Posterior vena cava (tissue), 2 donors: ENCODE results near the gene EDDM13. TPM values are rescaled to one million over a fixed set of nuclear protein-coding genes. Genes with fewer than 3 reads are reported as not detected.
"Not testable (repeated sequence)": the region's sequence is repeated elsewhere in the genome, so short reads cannot be mapped to it uniquely, and the experiment has no call there.

ENCODE experiments used
- DNase-seq: peaks from one replicate; pipeline ENCODE4 v3.0.0-alpha.2; 2020; ENCODE audit warnings: low spot score
- intact Hi-C, 2 donors: fragments of 100-400 bp; cut with DNase I; formaldehyde crosslinking; loops; one replicate each; pipeline versions ENCODE4 v1.14.1 to v1.14.2; 2022 to 2023
- long read RNA-seq, 2 donors: library from polyadenylated mRNA; unstranded; transcript quantifications; one replicate each; pipeline ENCODE4 v2.0.0, GENCODE V29; 2020 to 2021
- total RNA-seq, 2 donors: library from RNA; stranded (reverse); fragmentation: NEBNext Ultra II Directional; extraction: Animal tissue kit (Norgen Biotek cat#: 25700); gene quantifications; one replicate each; pipeline ENCODE4 v1.2.1, GENCODE V29; 2021
- donor health status: DM: yes; HTN: yes; CAD: no.
- donor health status: DM: yes; HTN: yes; CAD: no.

EDDM13 gene, protein sequence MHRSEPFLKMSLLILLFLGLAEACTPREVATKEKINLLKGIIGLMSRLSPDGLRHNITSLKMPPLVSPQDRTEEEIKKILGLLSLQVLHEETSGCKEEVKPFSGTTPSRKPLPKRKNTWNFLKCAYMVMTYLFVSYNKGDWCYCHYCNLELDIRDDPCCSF
- total RNA-seq: not detected
- long read RNA-seq, donor 1: 0 reads
- long read RNA-seq, donor 2: 0 reads

DNA sequence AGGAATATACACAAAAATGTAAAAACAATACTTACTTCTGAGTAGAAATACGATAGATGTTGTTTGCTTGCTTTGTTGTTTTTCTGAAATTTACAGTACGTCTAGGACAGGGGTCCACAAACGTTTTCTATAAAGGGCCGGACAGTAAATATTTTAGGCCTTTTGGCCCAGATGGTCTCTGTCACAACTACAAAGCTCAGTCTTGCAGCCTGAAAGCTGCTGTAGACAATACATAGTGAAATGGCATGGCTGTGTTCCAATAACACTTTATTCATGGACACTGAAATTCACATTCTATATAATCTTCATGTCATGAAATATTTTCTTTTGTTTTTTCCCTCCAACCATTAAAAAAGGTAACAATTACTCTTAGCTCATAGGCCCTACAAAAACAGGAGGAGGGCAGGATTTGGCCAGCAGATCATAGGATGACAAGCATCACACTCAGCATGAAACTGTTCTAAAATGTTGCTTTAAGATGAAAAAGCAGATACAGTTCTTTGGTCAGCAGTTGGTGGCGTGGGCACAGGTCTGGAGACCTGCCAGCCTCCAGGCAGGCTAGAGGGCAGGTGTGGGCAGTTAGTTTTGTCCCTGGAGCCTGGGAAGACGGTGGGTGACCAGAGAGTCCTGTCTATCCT, at the start of gene EDDM13:
Gene EDDM13 (plus strand): TSS at position 588 of the 638 bp plus-strand sequence. CDS start 87 bp downstream, outside the sequence.
- DNase-seq: no peak
- intact Hi-C loops: no loop called here

DNA sequence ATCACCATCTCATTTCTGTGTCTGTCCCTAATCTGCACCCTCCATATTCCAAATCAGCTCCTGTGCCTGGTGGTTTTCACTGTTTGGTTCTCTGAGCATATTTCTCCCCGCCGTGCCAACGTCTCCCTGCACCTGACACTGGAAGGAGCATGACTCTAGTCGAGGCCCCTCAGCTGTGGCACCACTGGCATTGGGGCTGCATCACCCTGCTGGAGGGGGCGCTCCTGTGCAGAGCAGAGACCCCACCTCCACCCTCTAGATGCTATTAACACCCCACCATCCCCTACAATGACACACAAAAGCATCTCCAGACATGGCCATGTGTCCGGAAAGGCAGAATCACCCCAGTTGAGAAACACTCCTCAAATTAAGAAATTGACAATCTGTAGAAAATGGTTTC, 49.6 kb upstream of the EDDM13 start:
- intact Hi-C loops: no loop called here
- DNase-seq: peak; percentile 16

DNA sequence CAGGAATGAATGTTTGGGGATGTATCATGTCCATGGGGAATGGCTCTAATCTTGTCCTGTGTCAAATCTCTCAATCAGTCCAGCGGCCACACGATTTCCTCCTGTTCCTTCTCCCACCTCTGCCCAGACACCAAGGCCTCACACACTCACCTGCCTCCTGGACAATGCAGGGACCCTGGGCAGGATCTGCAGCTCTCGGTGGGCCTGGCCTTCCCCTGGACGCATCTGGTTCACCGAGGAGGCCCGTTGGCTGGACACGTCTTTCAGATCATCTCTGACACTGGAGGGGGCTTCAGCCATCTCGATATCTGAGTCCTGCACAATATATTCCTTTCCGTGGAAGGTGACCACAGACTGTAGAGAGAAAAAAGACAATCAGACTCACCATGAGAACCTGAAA, 49.1 kb upstream of the EDDM13 start:
- peak; percentile 40 for DNase-seq
- intact Hi-C loops: no loop called here

DNA sequence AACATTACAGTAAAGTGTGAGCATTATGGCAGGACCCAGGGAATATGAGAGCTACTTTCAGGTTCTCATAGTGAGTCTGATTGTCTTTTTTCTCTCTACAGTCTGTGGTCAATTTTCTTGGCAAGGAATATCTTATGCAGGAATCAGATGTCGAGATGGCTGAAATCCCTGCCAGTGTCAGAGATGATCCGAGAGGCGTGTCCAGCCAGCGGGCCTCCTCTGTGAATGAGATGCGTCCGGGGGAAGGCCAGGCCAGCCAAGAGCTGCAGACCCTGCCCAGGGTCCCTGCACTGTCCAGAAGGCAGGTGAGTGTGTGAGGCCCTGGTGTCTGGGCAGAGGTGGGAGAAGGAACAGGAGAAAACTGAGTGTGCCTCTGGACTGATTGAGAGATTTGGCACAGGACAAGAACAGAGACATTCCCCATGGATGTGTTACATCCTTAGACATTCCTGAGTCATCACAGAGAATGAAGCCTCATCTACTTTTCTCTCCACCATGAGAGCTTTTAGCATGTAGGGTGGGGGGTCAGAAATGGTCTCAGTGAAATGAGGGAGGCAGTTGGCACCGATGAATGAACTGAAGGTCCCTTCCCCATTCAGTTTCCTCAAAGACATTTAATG, 27.3 kb upstream of the EDDM13 start:
- DNase-seq: peak; percentile 50
- intact Hi-C loops: no loop called here

DNA sequence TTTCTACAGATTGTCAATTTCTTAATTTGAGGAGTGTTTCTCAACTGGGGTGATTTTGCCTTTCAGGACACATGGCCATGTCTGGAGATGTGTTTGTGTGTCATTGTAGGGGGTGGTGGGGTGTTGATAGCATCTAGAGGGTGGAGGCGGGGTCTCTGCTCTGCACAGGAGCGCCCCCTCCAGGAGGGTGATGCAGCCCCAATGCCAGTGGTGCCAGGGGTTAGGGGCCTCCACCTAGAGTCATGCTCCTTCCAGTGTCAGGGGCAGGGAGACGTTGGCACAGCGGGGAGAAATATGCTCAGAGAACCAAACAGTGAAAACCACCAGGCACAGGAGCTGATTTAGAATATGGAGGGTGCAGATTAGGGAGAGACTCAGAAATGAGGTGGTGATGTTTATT, 26.8 kb upstream of the EDDM13 start:
- DNase-seq, intact Hi-C loops: not testable (repeated sequence)

DNA sequence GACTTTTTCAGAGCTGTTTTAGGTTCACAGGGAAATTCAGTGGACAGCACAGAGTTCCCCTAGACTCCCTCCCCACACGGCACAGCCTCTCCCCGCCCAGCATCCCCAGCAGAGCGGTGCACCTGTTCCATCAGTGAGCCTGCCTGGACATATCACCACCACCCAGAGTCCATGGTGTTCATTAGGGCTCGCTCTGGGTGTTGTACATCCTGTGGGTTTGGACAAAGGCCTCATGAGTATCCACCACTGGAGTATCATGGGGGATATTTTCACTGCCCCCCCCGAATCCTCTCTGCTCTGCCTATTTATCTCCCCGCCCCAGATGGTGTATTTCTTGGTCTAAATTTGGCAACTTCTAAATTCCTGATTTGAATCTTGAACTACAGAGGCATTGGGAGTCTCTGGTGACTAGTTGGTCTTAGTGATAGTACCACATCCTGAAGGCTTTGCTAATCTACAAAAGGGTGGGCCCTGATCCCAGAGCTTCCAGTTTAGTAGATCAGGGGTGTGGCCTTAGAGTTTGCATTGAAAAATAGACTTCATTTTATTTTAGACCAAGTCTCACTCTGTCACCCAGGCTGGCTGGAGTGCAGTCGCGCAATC, 23.7 kb upstream of the EDDM13 start:
- intact Hi-C loops, DNase-seq: not testable (repeated sequence)

DNA sequence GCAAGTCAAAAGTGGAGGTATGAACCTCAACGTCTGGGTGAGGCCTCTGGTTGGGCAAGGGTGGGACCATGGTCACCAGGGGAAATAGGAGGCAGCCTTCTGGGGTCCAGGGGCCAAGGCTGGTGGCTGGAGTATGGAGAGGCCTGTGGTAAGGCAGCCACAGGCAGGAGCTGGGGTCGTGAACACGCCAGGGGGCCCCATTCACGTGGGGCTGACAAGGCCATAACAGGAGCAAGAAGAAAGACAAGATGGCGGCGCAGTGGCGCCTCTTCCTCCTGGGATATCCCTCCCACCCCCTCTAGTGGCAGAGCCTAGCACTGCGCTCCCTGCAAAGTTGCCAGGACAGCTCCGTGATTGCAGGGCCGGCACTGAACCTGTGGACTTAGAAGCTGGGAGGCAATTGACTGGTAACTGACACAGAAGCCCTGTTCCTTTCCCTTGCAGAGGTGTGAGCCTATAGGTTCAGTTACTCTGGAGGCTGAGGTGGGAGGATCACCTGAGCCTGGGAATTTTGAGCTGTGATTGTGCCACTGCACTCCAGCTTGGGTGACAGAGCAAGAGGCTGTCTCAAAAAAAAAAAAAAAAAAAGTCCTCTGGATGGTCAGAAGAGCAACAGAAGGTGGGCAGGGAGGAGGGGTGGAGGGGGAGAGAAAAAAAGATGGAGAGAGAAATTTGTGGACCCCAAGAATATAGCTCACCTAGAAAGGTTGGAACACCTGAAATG, 19.7 kb upstream of the EDDM13 start:
- DNase-seq: peak; percentile 90

DNA sequence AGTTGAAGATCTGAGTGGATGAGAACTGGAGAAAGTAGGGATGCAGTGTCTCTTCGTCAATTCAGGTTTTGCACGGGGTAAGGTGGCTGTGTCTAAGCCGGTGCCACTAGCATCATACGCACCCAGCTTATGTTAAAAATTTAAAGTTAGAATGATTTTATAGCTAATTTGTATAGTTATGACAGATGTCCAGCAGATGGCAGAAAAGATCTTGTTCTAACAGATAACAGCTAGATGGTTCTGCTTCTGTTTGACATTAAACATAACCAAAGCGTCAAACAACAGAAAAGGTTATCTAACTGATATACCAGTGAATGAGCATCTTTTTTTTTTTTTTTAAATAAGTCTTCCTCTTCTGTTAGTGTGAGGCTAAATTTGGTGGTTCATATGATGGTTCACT, 18.8 kb upstream of the EDDM13 start:
- no peak for DNase-seq
- intact Hi-C loops: loop anchor here in 1 of 2 donors (10.0 kb wide), 1 partner anchor 91 kb away; no protein-coding TSS in a partner anchor

More for the DNA sequence above, 19.7 kb upstream of the EDDM13 start:
- intact Hi-C loops: loop anchor here in 1 of 2 donors (10.0 kb wide), 1 partner anchor 92 kb away; no protein-coding TSS in a partner anchor

DNA sequence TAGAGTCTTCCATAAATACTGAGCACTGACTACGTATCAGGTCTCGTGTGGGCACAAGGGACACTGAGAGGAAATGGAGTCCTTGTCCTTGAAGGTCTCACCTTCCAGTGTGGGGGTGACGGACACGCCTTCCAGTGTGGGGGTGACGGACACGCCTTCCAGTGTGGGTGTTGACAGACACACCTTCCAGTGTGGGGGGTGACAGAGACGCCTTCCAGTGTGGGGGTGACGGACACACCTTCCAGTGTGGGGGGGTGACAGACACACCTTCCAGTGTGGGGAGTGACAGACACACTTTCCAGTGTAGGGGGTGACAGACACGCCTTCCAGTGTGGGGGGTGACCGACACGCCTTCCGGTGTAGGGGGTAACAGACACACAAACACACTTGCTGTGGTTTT, 14.3 kb upstream of the EDDM13 start:
- DNase-seq: no peak

DNA sequence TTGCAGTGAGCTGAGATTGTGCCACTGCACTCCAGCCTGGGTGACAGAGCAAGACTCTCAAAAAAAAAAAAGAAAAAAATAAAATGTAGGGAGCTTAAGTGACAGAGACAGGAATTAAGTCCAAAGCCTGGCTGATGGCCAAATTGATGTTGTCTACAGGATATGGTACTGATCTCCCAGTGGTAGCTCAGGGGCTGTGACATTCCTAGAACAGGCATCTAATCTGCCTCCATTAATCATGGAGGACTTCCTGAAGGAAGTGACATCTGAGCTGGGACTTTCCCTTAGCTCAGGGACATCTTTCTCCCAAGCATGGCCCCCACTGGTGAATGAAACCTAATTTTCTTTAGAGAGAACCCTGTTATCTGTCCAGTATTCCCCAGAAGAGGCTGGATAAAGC, 11.4 kb upstream of the EDDM13 start:
- DNase-seq: no peak
- intact Hi-C loops: no loop called here

More for the DNA sequence above, 14.3 kb upstream of the EDDM13 start:
- intact Hi-C loops: loop anchor here in 1 of 2 donors (10.0 kb wide), 1 partner anchor 87 kb away; no protein-coding TSS in a partner anchor

DNA sequence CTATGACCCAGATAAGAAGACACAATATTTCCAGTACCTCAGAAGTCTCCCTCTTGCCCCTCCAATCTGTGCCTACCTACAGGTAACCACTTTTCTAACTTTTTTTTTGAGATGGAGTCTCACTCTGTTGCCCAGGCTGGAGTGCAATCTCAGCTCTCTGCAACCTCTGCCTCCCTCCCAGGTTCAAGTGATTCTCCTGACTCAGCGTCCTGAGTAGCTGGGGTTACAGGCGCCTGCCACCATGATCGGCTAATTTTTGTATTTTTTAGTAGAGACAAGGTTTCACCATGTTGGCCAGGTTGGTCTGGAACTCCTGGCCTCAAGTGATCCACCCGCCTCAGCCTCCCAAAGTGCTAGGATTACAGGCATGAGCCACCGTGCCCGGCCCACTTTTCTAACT, 10.6 kb upstream of the EDDM13 start:
- DNase-seq, intact Hi-C loops: not testable (repeated sequence)

DNA sequence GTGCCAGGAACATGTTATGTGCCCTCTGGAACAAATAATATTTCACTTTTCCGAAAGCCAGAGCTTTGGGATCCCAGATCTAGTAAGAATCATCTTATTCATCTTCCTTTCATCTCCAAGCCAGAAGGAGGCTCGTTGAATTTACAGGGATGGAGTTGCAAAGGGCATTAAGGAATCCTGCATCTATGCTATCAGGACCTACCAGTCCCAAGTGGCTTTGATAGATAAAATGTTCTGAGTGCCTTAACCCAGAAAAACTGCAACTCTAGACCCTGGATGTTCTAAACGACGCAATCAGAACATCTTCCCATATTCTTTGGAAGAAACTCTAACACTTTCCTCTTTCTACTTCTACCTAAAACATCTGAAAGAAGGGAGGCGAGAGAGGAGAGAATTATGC, 9.2 kb upstream of the EDDM13 start:
- intact Hi-C loops: no loop called here
- no peak for DNase-seq

DNA sequence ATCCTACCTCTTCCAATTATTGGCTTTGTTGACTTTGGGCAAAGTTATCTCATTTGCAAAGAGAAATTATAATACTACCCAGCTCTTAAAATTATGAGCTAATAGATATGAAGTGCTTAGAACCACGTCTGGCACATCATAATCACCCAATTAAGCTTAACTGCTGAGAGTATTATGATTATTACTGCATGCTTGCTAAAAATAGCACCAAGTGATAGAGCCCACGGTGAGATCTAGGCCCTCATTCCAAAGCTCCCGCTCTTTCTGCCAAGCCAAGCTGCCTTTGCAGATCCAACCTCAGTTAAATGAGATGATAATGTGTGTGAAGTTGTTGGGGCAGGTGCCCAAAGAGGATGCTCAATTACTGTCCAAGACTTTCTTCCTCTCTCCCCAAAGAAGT, 6.5 kb upstream of the EDDM13 start:
- DNase-seq: no peak
- intact Hi-C loops: loop anchor here in 1 of 2 donors (5.0 kb wide), 1 partner anchor 729 kb away; the partner anchor contains the start of gene SBK2

DNA sequence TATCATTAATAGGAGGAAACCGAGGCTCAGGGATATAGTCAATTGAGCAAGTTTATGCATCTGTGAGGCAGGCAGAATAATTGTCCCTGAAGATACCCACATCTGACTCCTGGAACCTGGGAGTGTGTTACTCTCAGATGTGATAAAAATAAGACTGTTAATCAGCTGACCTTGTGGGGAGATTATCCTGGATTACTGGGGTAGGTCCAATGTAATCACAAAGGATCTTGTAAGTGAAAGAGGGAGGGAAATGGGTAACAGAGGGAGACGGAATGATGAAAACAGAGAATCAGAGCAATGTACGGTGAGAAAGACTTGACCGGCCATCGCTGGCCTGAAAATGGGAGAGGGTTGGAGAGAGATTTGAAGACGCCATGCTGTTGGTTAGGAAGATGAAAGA, 3.2 kb upstream of the EDDM13 start:
- no peak for DNase-seq
- intact Hi-C loops: loop anchor here in 1 of 2 donors (5.0 kb wide), 1 partner anchor 732 kb away; the partner anchor contains the start of gene SBK2

DNA sequence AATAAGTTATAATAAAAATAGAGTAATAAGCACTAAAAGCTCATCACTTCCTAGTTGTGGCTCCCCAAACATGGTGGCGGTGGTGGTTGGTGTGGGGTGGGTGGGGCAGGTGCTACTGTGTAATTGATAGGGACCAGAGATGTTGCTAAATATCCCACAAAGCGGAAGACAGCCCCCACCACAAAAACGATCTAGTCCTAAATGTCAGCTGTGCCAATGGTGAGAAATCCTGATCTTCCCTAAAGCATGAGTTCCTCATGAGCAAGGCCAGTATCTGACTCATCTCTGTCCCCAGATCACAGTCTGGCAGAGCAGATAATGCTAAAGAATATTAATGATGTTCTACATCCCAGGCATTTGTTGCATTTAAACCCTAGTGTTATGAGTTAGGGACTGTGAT, 1.9 kb upstream of the EDDM13 start:
- no peak for DNase-seq
- intact Hi-C loops: no loop called here

DNA sequence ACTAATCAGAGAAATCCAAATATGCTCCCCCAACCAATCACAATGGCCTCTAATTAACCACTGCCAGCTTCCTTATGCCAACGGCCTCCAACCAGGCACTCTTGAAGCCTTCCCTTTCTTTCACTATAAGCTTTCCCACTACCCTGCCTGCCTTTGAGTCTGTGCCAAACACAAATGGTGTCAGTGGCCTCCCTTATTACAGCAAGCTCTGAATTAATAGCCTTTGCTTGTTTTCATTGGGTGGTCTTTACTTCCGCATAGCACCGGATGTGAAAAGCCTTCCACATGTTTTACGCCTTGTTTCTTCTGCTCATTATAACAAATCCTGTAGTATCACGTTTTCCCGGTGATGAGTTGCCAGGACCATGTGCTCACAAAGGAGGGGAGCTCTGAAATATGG, 1.4 kb upstream of the EDDM13 start:
- no peak for DNase-seq
- intact Hi-C loops: no loop called here

DNA sequence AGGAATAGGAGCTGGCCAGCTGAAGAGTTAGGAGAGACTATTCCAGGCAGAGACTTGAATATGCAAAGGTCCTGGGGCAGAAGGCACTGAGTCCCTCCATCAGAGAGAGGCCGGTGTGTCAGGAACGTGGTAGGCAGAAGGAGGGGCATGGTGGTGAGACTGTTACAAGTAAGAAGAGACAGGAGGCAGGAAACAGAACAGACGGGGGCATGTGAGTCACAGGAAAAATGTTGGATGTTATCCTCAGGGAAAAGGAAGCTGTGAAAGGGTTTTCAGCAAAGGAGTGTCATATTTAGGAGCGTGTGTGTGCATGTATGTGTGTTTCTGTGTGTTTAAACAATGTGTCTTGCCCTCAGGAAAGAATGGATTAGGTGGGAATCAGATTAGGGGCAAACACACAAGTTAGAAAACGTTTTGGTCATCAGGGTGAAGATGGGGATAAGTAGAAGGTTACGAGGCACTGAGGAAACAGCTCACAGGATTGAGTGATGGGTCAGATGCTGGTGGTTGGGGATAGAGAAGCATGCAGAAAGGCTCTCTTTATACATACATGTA, 1.1 kb downstream of the EDDM13 start:
- intact Hi-C loops: no loop called here
- no peak for DNase-seq

DNA sequence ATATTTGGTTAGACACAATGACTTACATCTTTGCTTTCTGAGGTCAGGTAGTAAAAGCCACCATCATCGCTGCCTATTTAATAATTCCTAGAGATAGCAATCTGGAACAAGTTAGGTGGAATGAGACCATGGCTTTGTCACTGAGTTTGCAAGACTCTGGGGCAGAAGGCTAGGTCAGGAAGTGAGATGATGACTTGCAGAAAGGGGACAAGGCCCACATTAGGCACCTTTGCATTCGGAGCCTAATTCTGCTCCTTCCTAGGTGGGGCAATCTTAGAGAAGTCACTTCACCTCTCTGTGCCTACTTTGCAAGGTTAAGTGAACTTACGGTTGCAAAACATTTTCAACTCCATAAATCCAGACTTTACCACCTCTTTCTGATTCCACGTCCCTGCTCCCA, 10.3 kb downstream of the EDDM13 start:
- DNase-seq: no peak
- intact Hi-C loops: no loop called here

DNA sequence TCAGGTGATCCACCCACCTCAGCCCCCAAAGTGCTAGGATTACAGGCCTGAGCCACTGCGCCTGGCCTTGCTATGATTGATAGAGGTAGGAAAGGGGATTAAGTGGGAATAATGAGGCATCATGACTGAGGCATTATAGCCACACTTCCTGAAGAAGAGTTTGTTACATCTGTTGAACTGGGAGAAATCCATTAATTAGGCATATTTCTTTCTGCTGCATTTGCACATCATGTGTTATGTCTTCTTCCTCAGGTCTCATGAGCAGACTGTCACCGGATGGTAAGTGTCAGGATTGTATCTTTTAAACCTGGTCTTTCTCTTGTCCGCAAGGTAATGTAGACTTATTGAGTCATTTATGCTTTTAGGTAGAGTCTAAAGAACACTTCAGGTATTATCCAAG, 12.2 kb downstream of the EDDM13 start:
- no peak for DNase-seq
- intact Hi-C loops: no loop called here
